Body of pancreas (tissue), 4 donors: Measurements from ENCODE around the gene OR6N1.

Experiments used
- POLR2A ChIP-seq, 3 donors: fragments of 450-650 bp; IDR thresholded peaks; one replicate each; pipeline ENCODE4 v1.6.1; 2016; ENCODE audit warnings: antibody characterized with exemption in 3 of 3, mild to moderate bottlenecking in 2 of 3
- TF ChIP-seq, protein P1 (sequence below), 7 experiments: fragments of 450-650 bp in 4 of 7; fragments of 200-600 bp in 3 of 7; sonication (generic) in 3 of 7; IDR thresholded peaks; one replicate each; pipeline ENCODE4 v1.5.1; 2016 to 2019; ENCODE audit warnings: antibody characterized with exemption in 7 of 7

GRCh38 chr1:158732524-158732923, 39.5 kb downstream of the OR6N1 start:
- no peak for TF ChIP-seq POLR2A (IDR thresholded peaks at IDR 0.05)
- TF ChIP-seq, protein P1, sequence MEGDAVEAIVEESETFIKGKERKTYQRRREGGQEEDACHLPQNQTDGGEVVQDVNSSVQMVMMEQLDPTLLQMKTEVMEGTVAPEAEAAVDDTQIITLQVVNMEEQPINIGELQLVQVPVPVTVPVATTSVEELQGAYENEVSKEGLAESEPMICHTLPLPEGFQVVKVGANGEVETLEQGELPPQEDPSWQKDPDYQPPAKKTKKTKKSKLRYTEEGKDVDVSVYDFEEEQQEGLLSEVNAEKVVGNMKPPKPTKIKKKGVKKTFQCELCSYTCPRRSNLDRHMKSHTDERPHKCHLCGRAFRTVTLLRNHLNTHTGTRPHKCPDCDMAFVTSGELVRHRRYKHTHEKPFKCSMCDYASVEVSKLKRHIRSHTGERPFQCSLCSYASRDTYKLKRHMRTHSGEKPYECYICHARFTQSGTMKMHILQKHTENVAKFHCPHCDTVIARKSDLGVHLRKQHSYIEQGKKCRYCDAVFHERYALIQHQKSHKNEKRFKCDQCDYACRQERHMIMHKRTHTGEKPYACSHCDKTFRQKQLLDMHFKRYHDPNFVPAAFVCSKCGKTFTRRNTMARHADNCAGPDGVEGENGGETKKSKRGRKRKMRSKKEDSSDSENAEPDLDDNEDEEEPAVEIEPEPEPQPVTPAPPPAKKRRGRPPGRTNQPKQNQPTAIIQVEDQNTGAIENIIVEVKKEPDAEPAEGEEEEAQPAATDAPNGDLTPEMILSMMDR (IDR thresholded peaks at IDR 0.05), result no peak
